Hepatocyte (in vitro differentiated cells): ENCODE measurements around the gene NHSL2. TPM values are rescaled to one million over a fixed set of nuclear protein-coding genes. Genes with fewer than 3 reads are reported as not detected.
A peak's percentile ranks its signal among the peaks of the same experiment; 100 is the strongest.

Source experiments
- DNase-seq: peaks from one replicate; pipeline ENCODE4 v3.0.0-alpha.2; 2016; ENCODE audit warnings: low spot score
- H2AFZ ChIP-seq: fragments of 200-600 bp; sonication (generic); 2 replicates; pipeline ENCODE4 v1.6.0; 2016; ENCODE audit warnings: antibody characterized with exemption, mild to moderate bottlenecking
- H3K27ac ChIP-seq: fragments of 200-600 bp; sonication (generic); 2 replicates; pipeline ENCODE4 v1.5.1; 2016; ENCODE audit warnings: mild to moderate bottlenecking
- H3K27me3 ChIP-seq: fragments of 200-600 bp; sonication (generic); 2 replicates; pipeline ENCODE4 v1.6.1; 2016
- H3K36me3 ChIP-seq: fragments of 200-600 bp; sonication (generic); replicated peaks from 2 replicates; pipeline ENCODE4 v1.5.1; 2016; ENCODE audit warnings: low read depth; ENCODE audit not compliant: insufficient read depth
- H3K4me1 ChIP-seq: fragments of 200-600 bp; sonication (generic); 2 replicates; pipeline ENCODE4 v1.5.1; 2016; ENCODE audit warnings: mild to moderate bottlenecking, moderate library complexity; ENCODE audit not compliant: insufficient read depth
- H3K4me2 ChIP-seq: fragments of 200-600 bp; sonication (generic); 2 replicates; pipeline ENCODE4 v1.6.0; 2016
- H3K4me3 ChIP-seq: fragments of 200-600 bp; sonication (generic); 2 replicates; pipeline ENCODE4 v1.5.1; 2016; ENCODE audit warnings: mild to moderate bottlenecking
- H3K79me2 ChIP-seq: fragments of 200-600 bp; sonication (generic); 2 replicates; pipeline ENCODE4 v1.6.0; 2017; ENCODE audit warnings: mild to moderate bottlenecking
- H3K9me2 ChIP-seq: fragments of 200-600 bp; sonication (generic); replicated peaks from 2 replicates; pipeline ENCODE4 v1.6.0; 2017; ENCODE audit warnings: mild to moderate bottlenecking; ENCODE audit not compliant: insufficient read depth
- H3K9me3 ChIP-seq: fragments of 200-600 bp; sonication (generic); 2 replicates; pipeline ENCODE4 v1.5.1; 2016; ENCODE audit warnings: low read depth, mild to moderate bottlenecking
- H4K20me1 ChIP-seq: fragments of 200-600 bp; sonication (generic); 2 replicates; pipeline ENCODE4 v1.6.0; 2016; ENCODE audit warnings: mild to moderate bottlenecking; ENCODE audit not compliant: insufficient read depth, poor library complexity, severe bottlenecking
- CTCF ChIP-seq: fragments of 200-600 bp; sonication (generic); IDR thresholded peaks from 2 replicates; pipeline ENCODE4 v1.5.1; 2016; ENCODE audit warnings: antibody characterized with exemption, mild to moderate bottlenecking; ENCODE audit not compliant: poor library complexity
- EZH2 ChIP-seq: fragments of 200-600 bp; sonication (generic); IDR thresholded peaks from 2 replicates; pipeline ENCODE4 v1.6.1; 2016; ENCODE audit warnings: antibody characterized with exemption, mild to moderate bottlenecking, borderline replicate concordance
- EZH2phosphoT487 ChIP-seq: fragments of 200-600 bp; sonication (generic); IDR thresholded peaks from one replicate; pipeline ENCODE4 v1.6.1; 2018; ENCODE audit warnings: antibody characterized with exemption, mild to moderate bottlenecking, low read depth, moderate library complexity; ENCODE audit not compliant: unreplicated experiment, severe bottlenecking
- WGBS: methylation state at CpG from one replicate; pipeline ENCODE4 v1.1.6; 2016; ENCODE audit warnings: low lambda C conversion rate; ENCODE audit errors: missing lambda C conversion rate; 5-methylcytosine and 5-hydroxymethylcytosine counted together
- polyA plus RNA-seq: library from polyadenylated mRNA; unstranded; fragments of >200 nt; fragmentation: Nextera tagmentation; extraction: Ambion mirVana; gene quantifications from 2 replicates; pipeline ENCODE4 v1.2.1, GENCODE V29; 2016
- total RNA-seq: library from RNA; depleted of rRNA; stranded (reverse); fragments of >200 nt; gene quantifications from 2 replicates; pipeline ENCODE4 v1.2.3, GENCODE V29; 2014

NHSL2 gene
- total and polyA plus RNA-seq, 2 experiments from 2014 or later, result 2.3 to 3.2 TPM

- Histone ChIP-seq H3K9me2 (no peaks in the 10 kb centered on the region), H3K27ac (no peak overlapping the region), H3K79me2 (no peaks in the 10 kb centered on the region), H2AFZ (no peak overlapping the region), H3K4me2 (no peak overlapping the region), H3K36me3 (no peaks in the 10 kb centered on the region), H4K20me1 (no peaks in the 10 kb centered on the region), H3K27me3 (no peaks in the 10 kb centered on the region), H3K4me1 (peaks cover 4% of the 10 kb centered on the region), H3K9me3 (no peaks in the 10 kb centered on the region), H3K4me3 (no peak overlapping the region)
- TF ChIP-seq EZH2 (no peak), EZH2phosphoT487 (no peak), CTCF (no peak)
- DNase-seq, result no peak
- WGBS, result 72% methylated on average over 2 of the region's 2 CpGs
These were observed 33.7 kb downstream of the NHSL2 start for GRCh38 chrX:71944369-71944768.

- TF ChIP-seq EZH2phosphoT487, result no peak
- TF ChIP-seq CTCF, result no peak
- TF ChIP-seq EZH2, result no peak
These were observed 34.7 kb downstream of the NHSL2 start for GRCh38 chrX:71945237-71945805.

GRCh38 chrX:71949363-71949762 is 38.7 kb downstream of the NHSL2 start:
- 73% methylated on average over 8 of the region's 8 CpGs for WGBS
- H2AFZ ChIP-seq, result no peak overlapping the region
- H3K79me2 ChIP-seq, result no peaks in the 10 kb centered on the region
- H3K4me3 ChIP-seq, result no peak overlapping the region
- peaks cover 4% of the 10 kb centered on the region for H3K4me1 ChIP-seq
- no peak overlapping the region for H3K27ac ChIP-seq
- H3K36me3 ChIP-seq, result no peaks in the 10 kb centered on the region
- H3K27me3 ChIP-seq, result no peaks in the 10 kb centered on the region
- no peak for DNase-seq
- no peak overlapping the region for H3K4me2 ChIP-seq
- no peaks in the 10 kb centered on the region for H3K9me2 ChIP-seq
- H4K20me1 ChIP-seq, result no peaks in the 10 kb centered on the region
- TF ChIP-seq CTCF (no peak), EZH2phosphoT487 (no peak), EZH2 (no peak)
- no peaks in the 10 kb centered on the region for H3K9me3 ChIP-seq

More at GRCh38 chrX:71945237-71945805, 34.7 kb downstream of the NHSL2 start:
- Histone ChIP-seq H3K27me3 (no peaks in the 10 kb centered on the region), H4K20me1 (no peaks in the 10 kb centered on the region), H3K36me3 (no peaks in the 10 kb centered on the region), H3K4me1 (peaks cover 4% of the 10 kb centered on the region), H3K4me3 (no peak overlapping the region), H3K27ac (peak overlapping the region; percentile 51), H3K4me2 (no peak overlapping the region), H2AFZ (no peak overlapping the region), H3K9me3 (no peaks in the 10 kb centered on the region), H3K9me2 (no peaks in the 10 kb centered on the region), H3K79me2 (no peaks in the 10 kb centered on the region)
- WGBS, result 55% methylated on average over 8 of the region's 8 CpGs
- DNase-seq, result no peak
